Embryonic facial prominence (tissue), 1 donor: Measurements from ENCODE around the gene H2AZ1.
"Not testable (repeated sequence)": the region's sequence is repeated elsewhere in the genome, so short reads cannot be mapped to it uniquely, and the experiment has no call there.

Source experiments
- DNase-seq: peaks from one replicate; pipeline ENCODE4 v3.0.0-alpha.2; 2016; ENCODE audit errors: extremely low spot score

Gene H2AZ1

DNA sequence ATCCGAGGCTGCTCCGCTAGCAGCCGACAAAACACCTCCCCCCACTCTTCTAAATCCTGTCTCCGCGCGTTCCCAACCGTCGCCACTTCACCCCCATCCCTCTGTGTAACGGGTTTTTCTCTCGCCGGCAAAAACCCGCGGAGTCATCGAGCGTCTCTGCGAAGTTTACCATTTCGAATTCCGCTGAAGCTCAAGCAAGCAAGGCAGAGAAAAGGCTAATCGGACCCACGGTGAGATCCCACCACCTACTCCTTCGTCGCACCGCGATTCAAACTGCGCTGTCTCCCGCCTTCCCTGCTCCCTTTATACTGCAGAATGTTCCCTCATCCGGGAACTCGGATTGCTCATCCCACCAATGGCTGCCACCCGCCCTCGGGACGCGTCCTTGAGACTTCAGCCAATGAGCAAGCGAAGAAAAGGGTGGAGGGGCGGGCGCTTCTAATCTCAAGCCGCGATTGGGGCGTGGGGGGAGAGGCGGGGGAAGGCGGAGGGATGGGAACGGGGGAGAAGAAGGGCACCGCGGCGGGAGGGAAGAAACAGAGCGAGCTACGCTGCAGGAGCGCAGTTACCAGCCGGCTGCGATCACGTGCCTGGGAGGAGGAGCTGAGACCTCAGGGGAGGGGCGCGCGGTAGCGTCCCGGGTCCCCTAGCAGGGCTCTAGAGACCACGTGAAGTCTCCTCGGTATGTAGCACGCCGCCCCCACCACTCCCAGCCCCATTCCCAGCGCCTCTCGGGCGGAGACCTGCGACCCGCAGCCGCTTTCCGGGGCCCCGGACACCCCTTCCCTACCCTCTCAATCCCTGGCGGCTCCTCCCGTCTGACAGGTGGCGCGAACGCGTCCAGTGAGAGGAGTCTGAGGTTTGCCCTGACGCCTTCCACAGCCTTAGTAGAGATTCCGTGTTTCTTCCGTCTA, at the start of gene H2AZ1:
H2AZ1 (minus strand) TSS at position 277 of the 914 bp plus-strand sequence; CDS start at position 172, 105 bp downstream.
- DNase-seq = peak; percentile 98

DNA sequence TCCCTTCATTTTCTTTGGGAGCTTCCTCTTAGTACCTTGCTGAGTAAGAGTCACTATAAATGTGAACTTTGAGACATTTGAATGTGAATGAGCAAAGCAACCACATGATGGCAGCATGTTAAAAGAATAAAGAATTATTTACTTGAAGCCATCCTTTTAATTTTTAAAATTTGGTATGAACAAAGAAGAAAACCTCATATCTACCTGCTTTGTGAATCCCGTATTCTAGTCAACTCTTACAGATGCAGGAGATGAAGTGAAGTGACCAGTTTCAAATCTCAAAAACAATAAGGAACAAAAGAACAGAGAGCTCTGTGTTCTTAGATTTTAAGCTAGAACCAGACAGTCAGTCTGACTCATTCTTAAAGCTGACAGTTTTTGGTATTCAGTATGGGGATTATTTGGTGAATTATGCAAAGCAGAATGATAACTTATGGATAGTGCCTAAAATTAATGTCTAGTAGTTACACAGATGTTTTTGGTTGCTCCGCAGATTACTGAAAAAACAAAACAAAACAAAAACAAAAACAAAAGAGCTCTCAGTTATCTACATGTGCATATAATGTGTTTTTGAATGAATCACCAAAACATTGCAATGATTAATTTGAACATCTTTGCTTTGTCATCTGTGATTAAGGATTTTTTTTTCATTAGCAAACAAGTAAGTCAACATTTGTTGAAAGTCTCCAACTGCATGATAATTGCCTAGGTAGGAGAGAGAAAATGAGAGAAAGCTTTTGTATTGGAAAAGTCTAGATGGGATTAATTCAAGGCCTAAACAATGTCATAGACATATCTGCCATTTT, 48.2 kb upstream of the H2AZ1 start:
- DNase-seq = no peak

DNA sequence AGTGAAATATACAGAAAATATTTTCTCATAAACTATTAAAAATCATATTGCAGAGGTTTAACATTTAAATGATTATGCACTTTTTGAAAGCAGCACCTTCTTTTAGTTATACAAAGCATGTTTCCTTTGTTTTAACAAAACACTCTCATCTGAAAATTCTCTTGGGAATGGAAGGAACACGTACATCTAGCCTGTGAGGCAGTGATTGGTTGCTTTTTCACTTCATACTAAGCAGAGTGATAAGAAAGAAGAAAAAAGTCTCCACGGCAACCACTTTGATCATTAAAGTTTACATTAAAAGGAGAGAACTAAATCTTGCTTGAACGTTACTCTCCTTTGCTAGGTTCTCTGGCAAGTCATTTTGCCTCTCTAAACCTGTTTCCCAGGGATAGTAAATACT, 41.7 kb upstream of the H2AZ1 start:
- DNase-seq = no peak

DNA sequence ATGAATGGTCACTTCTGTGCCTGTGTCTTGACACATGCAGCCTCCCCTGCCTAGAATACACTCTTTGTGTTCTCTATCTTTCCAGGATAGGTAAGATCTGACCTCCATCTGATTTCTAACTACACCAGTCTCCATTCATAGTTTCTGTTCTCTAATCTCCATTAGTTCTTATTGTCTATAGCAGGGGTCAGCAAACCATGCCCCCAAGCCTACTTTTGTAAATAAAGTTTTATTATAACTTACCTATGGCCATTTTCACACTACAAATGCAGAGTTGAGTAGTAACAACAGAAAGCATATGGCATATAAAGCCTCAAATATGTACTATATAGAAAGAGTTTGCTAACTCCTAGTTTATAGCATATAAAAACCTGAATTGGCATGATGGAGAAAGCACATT, 37.6 kb upstream of the H2AZ1 start:
- no peak for DNase-seq

- DNase-seq = no peak
These were observed 36.7 kb upstream of the H2AZ1 start for GRCh38 chr4:99986792-99987191.

GRCh38 chr4:99983289-99983943, 33.3 kb upstream of the H2AZ1 start:
- DNase-seq = no peak

DNA sequence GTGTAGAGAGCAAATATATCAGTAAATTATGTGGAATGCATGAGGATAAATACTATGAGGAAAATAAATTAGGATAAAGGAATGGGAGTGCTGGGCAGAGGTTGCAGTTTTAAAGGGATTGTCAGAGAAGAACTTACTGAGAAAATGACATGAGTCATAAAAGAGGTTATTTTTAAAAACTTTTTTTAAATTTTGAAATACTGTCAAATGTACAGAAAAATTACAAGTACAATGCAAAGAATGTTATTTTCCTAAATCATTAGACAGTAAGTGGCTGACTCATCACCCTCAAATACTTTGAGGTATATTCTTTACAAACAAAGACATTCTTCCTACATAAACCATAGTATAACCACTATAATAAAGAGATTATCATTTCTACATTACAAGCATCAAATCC, 29.8 kb upstream of the H2AZ1 start:
- DNase-seq = no peak

DNA sequence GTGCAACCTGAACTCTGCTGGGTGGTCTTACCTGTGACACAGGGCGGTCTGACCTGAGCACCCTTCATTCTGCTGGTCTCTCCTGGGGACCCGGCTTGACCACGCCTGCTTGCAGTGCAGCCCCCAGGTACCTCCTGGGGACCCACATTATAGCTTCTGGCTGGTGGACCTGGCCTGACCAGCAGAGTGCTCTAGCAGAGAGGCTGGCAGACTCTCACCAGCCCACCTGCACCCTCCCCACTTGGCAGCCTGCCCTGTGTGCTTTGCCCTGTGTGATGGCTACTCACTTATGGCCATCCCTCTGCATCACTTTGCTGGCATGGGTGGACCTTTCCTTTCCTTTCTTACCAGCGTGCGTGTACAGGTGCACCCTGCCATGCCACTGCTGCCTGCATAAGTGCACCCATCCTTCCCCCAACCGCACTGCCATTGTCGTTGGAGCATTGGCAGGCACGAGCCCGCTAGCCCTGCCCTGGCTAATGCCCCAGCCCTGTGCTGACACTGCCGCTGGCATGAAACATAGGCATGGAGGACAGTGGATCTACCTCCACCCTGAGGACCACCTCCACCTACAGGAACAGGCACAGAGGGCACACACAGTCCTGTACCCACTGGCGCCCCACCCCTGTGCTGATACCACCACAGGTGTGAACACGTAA, 21.5 kb upstream of the H2AZ1 start:
- DNase-seq = no peak

DNA sequence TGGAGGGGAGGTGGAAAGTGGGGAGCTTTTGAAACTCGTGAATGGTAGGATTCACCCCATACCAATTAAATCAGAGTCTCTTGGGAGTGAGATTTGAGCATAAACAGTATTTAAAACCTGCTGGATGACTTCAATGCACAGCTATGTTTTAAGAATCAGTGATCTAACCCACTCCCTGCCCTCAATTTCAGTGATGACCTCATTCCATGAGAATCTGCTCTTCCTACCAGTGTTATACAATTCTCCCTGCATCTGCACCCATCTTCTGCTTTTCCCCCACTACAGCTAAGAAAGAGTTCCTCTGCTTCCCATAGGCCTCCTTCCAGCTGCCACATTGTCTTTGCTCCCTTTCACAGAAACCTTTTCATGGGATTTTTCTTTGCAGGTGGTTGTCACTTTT, 18.3 kb upstream of the H2AZ1 start:
- DNase-seq = no peak

GRCh38 chr4:99966692-99967091, 16.6 kb upstream of the H2AZ1 start:
- no peak for DNase-seq

GRCh38 chr4:99965674-99966350, 15.7 kb upstream of the H2AZ1 start:
- DNase-seq = no peak

GRCh38 chr4:99965173-99965572, 15.1 kb upstream of the H2AZ1 start:
- no peak for DNase-seq

DNA sequence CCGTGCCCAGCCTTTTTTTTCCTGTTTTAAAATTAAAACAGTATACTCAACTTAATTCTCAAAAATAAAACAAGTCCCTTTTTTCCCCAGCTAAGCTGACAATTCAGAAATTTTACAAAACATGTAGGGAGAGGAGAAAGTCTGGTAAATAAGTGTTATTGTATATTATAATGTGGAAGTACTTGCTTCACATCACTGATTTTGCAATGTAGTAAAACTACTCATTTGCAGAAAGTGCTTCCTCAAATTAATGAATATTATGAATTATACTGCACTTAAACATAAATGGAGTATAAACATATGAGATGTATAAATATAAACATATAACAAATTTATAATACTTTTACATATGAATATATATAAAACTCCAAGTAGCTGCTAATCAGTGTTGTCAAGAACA, 11.6 kb upstream of the H2AZ1 start:
- DNase-seq = no peak

DNA sequence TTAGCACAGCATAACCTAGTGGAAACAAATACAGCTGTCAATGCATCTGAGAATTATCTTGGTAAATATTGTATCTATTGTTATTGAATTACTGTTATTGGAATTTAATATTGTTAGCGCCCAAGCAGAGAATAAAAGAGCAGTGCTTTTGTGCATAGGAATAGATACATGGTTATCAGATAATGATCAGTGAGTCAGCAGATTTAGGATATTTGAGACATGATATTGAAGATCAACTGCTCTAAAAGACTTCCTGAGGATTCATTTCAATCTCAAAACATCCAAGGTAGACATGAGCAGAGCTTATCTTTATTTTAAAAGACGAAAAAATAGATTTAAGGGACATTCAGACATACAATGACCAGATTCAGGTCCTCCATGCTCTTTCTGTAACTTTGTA, 10.6 kb upstream of the H2AZ1 start:
- no peak for DNase-seq

GRCh38 chr4:99958207-99958606, 8.1 kb upstream of the H2AZ1 start:
- DNase-seq = not testable (repeated sequence)

GRCh38 chr4:99950913-99951254, 809 bp upstream of the H2AZ1 start:
- DNase-seq = no peak

DNA sequence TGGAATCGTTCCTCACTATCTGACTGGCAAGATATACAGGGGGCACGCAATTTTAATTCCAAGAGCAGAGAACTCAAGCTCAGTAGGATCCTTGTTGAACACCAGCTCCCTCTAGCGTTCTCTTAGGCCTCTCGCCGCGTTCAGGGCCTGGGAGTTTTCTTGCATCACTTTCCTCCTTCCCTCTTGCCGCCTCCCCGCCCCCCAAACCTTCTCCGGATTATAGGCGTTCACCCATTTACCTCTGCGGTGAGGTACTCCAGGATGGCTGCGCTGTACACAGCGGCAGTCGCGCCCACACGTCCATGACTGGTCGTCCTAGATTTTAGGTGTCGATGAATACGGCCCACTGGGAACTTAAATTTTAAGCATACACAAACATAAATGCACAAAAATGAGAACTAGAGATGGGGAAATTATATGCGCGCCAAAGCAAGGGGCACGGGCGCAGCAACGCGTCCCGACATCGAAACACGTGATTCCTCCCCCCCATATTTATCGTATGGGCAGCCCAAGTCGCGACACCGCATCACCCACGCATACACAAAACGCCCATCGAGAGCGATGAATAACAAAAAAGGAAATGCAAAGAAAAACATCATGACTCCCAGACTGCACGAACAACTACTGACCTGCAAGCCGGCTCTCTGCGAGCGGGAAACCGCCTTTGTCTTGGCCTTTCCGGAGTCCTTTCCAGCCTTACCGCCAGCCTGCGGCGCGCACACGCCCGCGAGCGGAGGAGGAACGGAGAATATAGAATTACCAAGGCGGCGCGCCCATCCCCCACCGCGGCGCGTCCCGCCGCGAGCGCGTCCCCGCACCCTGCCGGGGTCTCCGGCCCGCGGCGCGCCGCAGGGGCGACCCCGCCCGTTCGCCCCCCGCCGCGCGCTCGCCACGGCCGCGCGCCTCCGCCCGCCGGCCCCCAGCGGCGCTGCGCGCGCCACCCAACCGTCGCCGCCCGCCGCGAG, 759 bp downstream of the H2AZ1 start:
- DNase-seq = peak; percentile 92

- no peak for DNase-seq
These were observed 2.5 kb downstream of the H2AZ1 start for GRCh38 chr4:99947608-99948007.

- DNase-seq = no peak
These were observed 2.9 kb downstream of the H2AZ1 start for GRCh38 chr4:99947190-99947578.
